Measurements from ENCODE around the gene SH3RF3.

Gene SH3RF3

GRCh38 chr2:109264595-109265328 is 135.8 kb downstream of the SH3RF3 start:
- no peak for DNase-seq

- DNase-seq: no peak
Measured at GRCh38 chr2:109265369-109265768, 136.4 kb downstream of the SH3RF3 start.

GRCh38 chr2:109265953-109266352 is 136.9 kb downstream of the SH3RF3 start:
- no peak for DNase-seq

- no peak for DNase-seq
Measured at GRCh38 chr2:109266496-109266895, 137.5 kb downstream of the SH3RF3 start.

GRCh38 chr2:109266998-109267854 is 138.2 kb downstream of the SH3RF3 start:
- DNase-seq: no peak

- DNase-seq: no peak
Measured at GRCh38 chr2:109268916-109269315, 139.9 kb downstream of the SH3RF3 start.

- no peak for DNase-seq
Measured at GRCh38 chr2:109269706-109270504, 140.9 kb downstream of the SH3RF3 start.

- no peak for DNase-seq
Measured at GRCh38 chr2:109270505-109271312, 141.7 kb downstream of the SH3RF3 start.

GRCh38 chr2:109271920-109272319 is 142.9 kb downstream of the SH3RF3 start:
- DNase-seq: no peak

- DNase-seq: no peak
Measured at GRCh38 chr2:109272461-109272860, 143.5 kb downstream of the SH3RF3 start.

- no peak for DNase-seq
Measured at GRCh38 chr2:109275120-109276012, 146.4 kb downstream of the SH3RF3 start.

- DNase-seq: no peak
Measured at GRCh38 chr2:109277406-109277805, 148.4 kb downstream of the SH3RF3 start.

- peak; percentile 41 for DNase-seq
Measured at GRCh38 chr2:109279243-109279860, 150.3 kb downstream of the SH3RF3 start.

- no peak for DNase-seq
Measured at GRCh38 chr2:109280804-109281203, 151.8 kb downstream of the SH3RF3 start.

- no peak for DNase-seq
Measured at GRCh38 chr2:109282360-109282759, 153.4 kb downstream of the SH3RF3 start.

GRCh38 chr2:109282865-109283264 is 153.9 kb downstream of the SH3RF3 start:
- DNase-seq: no peak

- peak; percentile 64 for DNase-seq
Measured at GRCh38 chr2:109284826-109285225, 155.8 kb downstream of the SH3RF3 start.

GRCh38 chr2:109285244-109285651 is 156.2 kb downstream of the SH3RF3 start:
- DNase-seq: peak; percentile 35

GRCh38 chr2:109287413-109287812 is 158.4 kb downstream of the SH3RF3 start:
- DNase-seq: no peak

- no peak for DNase-seq
Measured at GRCh38 chr2:109287838-109288237, 158.8 kb downstream of the SH3RF3 start.
